ENCODE measurements around the gene COL21A1. TPM values are rescaled to one million over a fixed set of nuclear protein-coding genes. Genes with fewer than 3 reads are reported as not detected.
"Not testable (repeated sequence)": the region's sequence is repeated elsewhere in the genome, so short reads cannot be mapped to it uniquely, and the experiment has no call there.

Gene COL21A1
- total RNA-seq, 1 experiment from 2014 or later, result 0.66 TPM

DNA sequence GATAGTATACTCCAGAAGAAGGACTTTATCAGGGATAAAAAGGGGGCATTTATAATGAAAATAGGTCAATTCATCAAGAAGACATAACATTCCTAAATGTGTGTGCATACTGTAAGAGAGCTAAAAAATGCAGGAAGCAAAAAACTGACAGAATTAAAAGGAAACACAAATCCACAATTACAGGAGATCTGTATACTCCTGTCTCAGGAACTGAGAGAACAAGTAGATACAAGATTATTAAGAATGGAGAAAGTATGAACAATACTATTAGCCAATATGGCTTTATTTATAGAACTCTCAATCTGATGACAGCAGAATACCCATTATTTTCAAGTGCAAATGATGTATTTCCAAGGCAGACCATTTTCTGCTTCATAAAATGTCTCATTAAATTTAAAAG lies 204.3 kb downstream of the COL21A1 start:
- in situ Hi-C loops (cut with HindIII; ENCODE audit: low pct_unique_long_range_greater_than_20kb, low sequenced_read_pairs), result no loop called here
- DNase-seq (ENCODE audit: low read depth, low spot score), result no peak

DNA sequence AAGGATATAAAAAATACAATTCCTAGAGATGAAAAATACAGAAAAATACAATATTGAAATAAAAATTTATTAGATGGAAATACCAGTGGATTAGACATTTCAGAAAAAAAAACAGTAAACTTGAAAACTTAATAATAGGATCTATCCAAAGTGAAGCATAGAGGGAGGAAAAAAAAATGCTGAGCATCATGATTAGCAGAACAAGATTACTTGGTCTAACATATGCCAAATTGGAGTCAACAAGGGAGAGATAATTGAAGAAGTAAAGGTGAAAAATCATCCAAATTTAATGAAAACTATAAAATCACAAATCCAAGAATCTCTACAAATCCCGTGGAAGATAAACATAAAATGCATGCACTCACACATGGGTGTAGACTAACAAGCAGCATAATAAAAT lies 205.8 kb downstream of the COL21A1 start:
- in situ Hi-C loops (cut with HindIII; ENCODE audit: low pct_unique_long_range_greater_than_20kb, low sequenced_read_pairs), result no loop called here
- no peak for DNase-seq (ENCODE audit: low read depth, low spot score)

DNA sequence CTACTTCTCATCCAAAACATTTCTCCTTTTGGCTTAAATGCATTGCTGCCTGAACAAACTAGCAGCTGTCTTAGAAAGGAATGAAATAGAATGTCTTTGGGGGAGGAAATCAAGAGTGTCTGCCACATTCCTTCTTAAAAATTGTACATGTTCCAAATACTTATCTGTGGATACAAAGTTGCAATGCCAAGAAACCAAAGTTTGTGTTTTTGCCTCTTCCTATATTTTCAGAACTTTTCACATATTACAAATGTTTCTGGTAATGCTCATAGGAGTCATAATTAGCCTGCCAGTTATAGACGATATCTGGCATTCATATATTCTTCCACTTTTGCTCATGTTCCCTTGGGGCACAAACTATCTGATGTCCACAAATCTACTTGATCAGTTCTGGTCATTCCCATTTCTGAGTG lies 206.5 kb downstream of the COL21A1 start:
- in situ Hi-C loops (cut with HindIII; ENCODE audit: low pct_unique_long_range_greater_than_20kb, low sequenced_read_pairs), result no loop called here
- DNase-seq (ENCODE audit: low read depth, low spot score), result no peak

DNA sequence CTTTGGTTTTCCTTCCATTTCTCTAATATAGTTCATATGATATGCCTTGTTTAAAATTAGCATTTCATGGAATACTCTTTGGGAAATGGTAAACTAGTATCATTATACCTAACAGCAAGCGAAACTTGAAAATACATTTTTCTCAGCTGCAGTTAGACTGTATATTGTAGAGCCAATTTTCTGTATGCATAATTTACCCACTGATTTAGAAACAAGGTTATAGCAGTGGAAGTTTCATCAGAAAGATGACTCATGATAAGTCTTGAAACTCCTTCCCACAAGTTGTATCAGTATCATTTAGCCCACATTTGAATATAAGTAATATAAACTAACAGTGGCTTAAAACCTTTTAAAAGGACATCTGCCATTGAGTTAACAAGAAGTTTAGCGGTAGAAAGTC lies 207.2 kb downstream of the COL21A1 start:
- in situ Hi-C loops (cut with HindIII; ENCODE audit: low pct_unique_long_range_greater_than_20kb, low sequenced_read_pairs), result no loop called here
- no peak for DNase-seq (ENCODE audit: low read depth, low spot score)

DNA sequence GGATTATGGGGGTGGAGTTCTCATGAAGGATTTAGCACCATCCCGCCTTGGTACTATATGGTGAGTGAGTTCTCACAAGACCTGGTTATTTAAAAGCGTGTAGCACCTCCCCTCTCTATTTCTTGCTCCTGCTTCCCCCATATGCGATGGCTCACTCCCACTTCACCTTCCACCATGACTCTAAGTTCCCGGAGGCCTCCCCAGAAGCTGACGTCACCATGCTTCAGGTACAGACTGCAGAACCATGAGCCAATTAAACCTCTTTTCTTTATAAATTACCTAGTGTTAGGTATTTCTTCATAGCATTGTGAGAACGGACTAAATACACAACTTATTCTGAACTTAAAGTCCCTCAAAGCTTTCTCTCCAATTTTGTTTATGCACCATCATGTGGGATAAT lies 208.6 kb downstream of the COL21A1 start:
- in situ Hi-C loops (cut with HindIII; ENCODE audit: low pct_unique_long_range_greater_than_20kb, low sequenced_read_pairs), result no loop called here
- DNase-seq (ENCODE audit: low read depth, low spot score), result no peak

DNA sequence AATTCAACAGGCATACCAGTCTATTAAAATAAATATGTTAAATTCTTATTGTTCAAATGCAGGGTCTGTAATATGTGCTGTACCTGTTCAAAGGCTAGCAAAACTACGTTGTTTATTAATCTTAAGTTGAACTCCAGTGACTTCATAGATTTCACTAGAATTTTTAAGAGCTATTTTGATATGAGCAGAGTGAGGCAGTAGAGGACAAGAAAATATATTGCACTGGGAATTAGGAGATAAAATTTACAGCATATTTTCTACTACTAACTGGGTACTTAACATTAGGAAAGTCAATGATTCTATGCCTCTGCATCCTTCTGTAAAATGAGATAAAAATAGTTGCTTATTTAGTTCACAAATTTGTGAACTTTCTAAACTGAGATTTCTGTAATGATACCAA lies 209.8 kb downstream of the COL21A1 start:
- DNase-seq (ENCODE audit: low read depth, low spot score), result no peak
- in situ Hi-C loops (cut with HindIII; ENCODE audit: low pct_unique_long_range_greater_than_20kb, low sequenced_read_pairs), result no loop called here

DNA sequence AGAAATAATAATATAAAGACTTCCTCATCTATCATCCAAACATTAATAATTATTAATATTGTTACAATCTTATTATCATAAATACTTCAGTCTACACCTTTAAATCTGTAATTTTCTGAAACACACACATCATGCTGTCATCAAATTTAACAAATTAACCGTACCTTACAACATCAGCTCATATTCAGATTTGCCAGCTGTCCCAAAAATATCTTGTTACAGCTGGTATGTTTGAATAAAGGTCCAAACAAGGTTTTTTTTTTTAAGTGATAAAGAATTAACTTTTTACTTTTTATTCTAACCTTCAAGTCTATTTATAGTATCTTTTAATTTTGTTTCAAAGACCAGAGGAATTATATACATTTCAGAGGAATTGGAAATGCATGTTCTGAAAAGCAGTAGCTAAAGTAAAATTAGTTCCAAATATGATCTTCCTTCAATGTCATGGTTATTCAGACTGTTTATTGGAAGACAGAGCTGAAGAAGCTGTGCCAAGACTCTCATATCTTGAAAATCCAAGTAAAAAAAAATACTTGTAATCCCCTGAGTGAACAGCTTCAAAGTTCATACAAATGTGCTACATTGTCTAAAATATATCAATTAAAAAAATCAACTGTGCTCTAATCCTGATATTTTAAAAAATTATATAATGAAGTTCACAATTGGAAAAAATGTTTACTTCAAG lies 210.3 kb downstream of the COL21A1 start:
- no peak for DNase-seq (ENCODE audit: low read depth, low spot score)
- in situ Hi-C loops (cut with HindIII; ENCODE audit: low pct_unique_long_range_greater_than_20kb, low sequenced_read_pairs), result no loop called here

DNA sequence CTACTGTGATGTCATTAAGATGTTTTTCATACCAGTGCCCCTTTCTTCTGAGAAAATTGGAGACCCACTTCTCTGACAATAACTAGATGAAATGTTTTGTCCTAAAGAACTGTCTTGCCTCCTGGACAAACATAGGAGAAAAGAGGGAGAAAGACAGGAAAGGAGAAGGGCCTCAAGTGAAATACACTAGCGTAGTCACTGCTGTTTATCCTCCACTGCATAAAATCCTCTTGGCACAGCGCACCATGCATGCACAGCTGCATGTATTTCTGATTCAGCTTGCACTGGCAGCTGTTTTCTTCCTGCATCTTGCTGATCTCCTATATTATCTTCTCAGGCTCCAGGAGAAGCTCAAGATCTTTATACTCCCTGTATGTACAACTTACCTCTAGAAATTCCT lies 214.0 kb downstream of the COL21A1 start:
- no peak for DNase-seq (ENCODE audit: low read depth, low spot score)
- in situ Hi-C loops (cut with HindIII; ENCODE audit: low pct_unique_long_range_greater_than_20kb, low sequenced_read_pairs), result no loop called here

DNA sequence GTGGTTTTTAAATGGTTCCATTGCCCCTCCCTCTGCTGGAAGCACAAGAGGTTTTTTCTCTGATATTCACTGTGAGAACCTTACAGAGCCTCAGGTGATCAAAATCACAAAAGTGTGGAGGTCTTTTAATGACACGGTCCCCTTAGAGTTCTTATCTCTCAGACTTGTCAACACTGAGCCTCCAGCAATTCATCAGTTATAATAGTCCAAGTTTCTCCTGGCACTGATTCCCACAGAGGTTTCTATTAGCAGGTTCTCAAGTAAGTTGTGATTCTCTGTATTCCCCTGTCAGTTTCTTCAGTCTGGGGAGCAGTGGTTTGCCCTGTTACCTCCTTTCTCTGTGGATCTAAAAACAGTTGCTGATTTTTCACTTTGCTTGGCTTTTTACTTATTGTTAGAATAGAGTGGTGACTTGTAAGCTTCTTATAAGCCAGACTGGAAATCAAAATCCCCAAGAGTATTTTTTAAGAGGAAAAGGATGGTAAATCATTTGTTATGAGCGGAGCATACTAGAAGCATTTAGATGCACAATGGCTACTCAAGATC lies 214.6 kb downstream of the COL21A1 start:
- in situ Hi-C loops (cut with HindIII; ENCODE audit: low pct_unique_long_range_greater_than_20kb, low sequenced_read_pairs), result no loop called here
- DNase-seq (ENCODE audit: low read depth, low spot score), result no peak

DNA sequence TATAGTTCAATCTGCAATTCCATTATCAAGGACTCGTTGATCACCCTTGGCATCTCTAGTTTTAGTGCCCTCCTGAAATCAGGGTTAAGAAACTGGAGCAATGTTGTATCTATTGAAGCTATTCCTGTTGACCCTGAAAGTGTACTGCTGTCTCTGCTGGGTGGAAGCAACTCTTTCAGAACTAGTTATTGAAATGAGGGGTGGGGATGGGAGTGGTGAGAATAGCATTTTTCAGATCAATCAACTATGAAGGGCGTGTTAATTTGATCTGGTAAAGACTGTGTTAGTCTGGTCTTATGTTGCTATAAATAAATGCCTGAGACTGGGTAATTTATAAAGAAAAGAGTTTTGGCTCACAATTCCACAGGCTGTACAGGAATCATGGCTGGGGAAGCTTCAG lies 219.5 kb downstream of the COL21A1 start:
- DNase-seq (ENCODE audit: low read depth, low spot score), result no peak
- in situ Hi-C loops (cut with HindIII; ENCODE audit: low pct_unique_long_range_greater_than_20kb, low sequenced_read_pairs), result no loop called here

DNA sequence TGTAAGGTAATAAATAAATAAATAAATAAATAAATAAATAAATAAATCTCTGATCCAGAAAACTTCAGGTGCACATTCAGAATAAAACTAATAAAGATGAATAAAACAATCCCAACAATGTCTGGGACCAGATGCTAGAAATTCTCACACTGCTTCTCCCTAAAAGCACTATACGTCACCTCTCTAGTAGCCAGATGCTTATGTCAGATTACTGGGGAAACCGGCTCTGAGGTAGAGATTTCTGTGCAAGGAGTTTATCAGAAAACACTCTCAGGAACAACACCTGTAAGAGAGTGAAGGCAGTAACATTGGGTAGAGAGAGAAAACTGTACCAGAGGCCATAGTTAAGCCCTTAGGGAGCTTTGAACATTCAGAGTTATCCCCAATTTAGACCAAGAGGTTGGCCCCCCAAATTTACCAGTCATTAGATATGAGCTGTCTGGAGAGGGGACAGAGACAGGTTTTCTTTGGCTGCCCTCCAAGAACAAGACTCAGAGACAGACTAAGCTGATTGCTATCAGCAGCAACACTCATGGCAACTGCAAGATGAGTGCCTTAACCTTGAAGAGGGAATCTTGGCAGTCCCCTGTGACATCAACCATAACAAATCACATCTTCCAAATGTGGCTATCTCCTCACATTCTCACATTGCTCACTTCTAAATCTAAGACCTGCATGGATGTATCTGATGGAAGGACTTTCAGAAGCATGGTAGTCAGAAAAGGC lies 220.8 kb downstream of the COL21A1 start:
- in situ Hi-C loops (cut with HindIII; ENCODE audit: low pct_unique_long_range_greater_than_20kb, low sequenced_read_pairs), result no loop called here
- no peak for DNase-seq (ENCODE audit: low read depth, low spot score)

DNA sequence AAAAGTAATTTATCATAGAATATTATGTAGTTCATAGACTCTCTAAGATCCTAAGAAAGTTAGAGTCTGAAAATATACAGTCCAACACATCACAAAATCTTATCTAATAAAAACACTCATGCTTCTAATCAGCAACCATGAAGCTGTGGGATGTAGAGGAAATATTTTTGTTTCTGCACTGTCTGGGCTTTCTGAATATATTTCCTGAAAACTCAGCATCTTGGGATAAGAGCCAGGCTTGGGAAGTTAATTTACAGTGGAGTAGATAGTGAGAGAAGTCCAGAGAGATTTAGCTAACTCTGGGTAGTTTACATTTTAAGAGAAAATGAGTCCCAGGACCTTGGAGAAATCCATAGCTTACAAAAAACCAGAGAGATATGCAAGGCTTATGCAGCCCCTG lies 221.6 kb downstream of the COL21A1 start:
- DNase-seq (ENCODE audit: low read depth, low spot score), result no peak
- in situ Hi-C loops (cut with HindIII; ENCODE audit: low pct_unique_long_range_greater_than_20kb, low sequenced_read_pairs), result no loop called here

DNA sequence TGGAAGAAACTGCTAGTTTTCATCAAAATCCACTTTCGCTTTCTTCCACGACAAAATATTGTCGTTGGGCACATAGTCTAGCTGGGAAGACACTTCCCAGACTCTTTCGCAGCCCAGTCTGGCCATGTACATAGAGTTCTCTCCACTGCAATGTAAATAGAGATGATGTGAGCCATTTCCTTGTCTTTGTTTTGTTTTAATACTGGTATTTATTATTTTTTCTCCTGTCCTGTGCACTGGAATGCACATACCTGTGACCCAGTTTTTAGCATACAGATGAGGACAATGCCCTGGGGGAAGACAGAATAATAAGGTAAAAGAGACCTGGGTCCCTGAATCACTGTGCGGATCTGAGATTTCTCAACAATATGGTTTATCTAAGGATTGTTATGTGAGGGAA lies 222.4 kb downstream of the COL21A1 start:
- in situ Hi-C loops (cut with HindIII; ENCODE audit: low pct_unique_long_range_greater_than_20kb, low sequenced_read_pairs), result no loop called here
- DNase-seq (ENCODE audit: low read depth, low spot score), result no peak

DNA sequence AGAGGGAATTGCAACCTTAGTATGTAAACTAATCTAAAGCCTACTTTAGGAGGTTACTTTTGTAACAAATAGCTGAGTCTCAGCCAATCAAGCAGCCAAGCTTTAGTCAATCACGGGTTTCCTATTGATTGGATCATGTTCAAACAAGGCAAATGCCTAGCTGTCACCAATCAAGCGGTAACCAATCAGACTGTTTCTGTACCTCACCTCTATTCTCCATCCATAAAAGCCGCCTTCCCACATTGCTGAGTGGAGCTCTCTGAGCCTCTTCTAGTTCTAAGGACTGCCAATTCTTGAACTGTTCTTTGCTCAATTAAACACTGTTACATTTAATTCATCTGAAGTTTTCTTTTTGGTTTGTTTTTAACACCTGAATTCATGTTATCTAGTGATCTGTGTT lies 223.6 kb downstream of the COL21A1 start:
- in situ Hi-C loops (cut with HindIII; ENCODE audit: low pct_unique_long_range_greater_than_20kb, low sequenced_read_pairs), result no loop called here
- no peak for DNase-seq (ENCODE audit: low read depth, low spot score)

DNA sequence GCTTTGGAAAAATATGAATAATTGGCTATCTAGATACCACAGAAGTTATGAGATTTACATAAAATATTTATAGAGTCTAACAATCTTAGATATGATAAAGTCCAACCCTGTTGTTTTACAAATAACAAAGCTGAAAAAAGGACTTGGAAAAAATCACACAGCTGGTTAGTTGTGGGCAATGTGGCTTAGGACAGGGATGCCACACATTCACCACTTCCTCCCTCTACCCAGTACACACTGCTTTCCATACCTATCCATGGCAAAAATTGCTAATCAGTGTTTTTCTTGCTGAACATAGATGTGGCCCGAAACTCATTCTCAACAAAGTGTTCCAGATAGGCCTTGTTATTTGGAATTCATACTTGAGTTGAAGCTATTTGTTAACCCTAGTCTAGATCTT lies 224.7 kb downstream of the COL21A1 start:
- in situ Hi-C loops (cut with HindIII; ENCODE audit: low pct_unique_long_range_greater_than_20kb, low sequenced_read_pairs), result no loop called here
- DNase-seq (ENCODE audit: low read depth, low spot score), result no peak

DNA sequence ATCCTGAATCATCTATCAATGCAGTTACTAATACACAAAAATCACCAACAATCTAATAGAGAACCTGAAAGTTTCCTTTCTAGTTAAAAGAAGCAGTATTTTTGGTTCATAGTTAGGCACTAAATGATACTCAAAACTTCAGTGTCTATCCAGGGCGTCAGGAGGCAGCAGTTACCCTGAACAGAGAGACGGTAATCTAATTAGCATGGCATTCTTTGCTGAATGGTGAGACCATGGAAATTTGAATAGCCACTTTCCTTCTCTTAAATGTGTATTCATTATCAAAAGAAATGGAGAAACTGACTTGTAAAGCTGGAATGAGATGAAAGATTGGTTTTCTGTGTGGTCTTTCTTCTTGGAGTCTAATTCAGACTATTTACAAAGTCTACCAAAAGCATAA lies 225.4 kb downstream of the COL21A1 start:
- DNase-seq (ENCODE audit: low read depth, low spot score), result peak; percentile 20
- in situ Hi-C loops (cut with HindIII; ENCODE audit: low pct_unique_long_range_greater_than_20kb, low sequenced_read_pairs), result no loop called here

DNA sequence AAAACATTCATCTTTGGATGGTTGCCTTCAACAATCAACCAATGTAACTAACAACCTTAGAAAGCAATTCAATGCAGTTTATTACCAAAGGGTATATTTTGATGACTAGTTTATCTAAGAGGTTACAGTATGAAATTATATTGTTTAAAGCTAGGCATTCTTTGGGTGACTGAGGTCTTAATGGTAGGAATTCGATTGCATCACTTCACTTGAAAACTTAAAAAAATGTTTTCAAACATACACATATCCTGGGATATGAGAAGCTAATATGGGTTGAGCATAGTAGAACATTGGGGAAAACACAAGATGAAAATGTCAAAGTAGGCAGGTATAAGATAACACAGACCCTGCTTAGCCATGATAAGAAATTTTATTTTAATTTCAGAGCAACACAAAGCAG lies 227.4 kb downstream of the COL21A1 start:
- in situ Hi-C loops (cut with HindIII; ENCODE audit: low pct_unique_long_range_greater_than_20kb, low sequenced_read_pairs), result no loop called here

DNA sequence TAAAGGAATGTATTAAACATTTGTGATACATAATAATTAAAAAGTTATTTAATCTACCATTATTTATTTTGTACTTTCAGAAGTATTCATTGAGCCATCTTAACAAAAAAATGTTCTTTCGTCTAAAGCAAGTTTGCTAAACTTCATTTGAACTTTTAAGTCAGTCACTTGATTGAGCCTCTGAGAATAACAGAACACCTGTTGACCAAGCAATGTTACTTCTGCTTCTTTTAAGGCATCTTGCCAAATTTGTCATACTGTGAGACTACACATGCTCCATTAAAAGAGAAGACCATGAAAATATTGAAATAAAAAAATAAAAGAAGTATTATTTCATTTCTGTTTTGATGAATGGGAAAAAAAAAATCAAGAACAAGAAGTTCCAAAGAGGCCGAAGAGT lies 230.2 kb downstream of the COL21A1 start:
- in situ Hi-C loops (cut with HindIII; ENCODE audit: low pct_unique_long_range_greater_than_20kb, low sequenced_read_pairs), result no loop called here
- DNase-seq (ENCODE audit: low read depth, low spot score), result no peak

More for the DNA sequence above, 227.4 kb downstream of the COL21A1 start:
- no peak for DNase-seq (ENCODE audit: low read depth, low spot score)

DNA sequence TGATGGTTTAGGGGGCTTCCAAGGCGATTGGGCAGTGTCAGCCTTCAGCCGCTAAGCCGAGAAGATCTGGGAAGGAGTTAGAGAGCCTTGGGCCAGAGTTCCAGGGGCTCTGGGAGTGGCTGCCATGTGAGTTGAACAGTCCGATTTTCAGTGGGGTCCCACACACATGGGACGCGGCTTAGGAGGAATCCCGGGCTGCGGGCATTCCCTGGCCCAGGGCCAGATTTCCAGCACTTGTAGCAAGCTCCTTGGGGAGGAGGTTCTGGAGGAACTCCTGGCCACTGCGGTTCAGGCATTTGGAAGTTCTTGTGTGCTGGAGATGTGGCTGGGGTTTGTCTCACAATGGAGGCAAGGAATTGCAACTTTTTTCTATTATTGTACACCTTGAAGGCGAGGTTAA lies 233.3 kb downstream of the COL21A1 start:
- in situ Hi-C loops (cut with HindIII; ENCODE audit: low pct_unique_long_range_greater_than_20kb, low sequenced_read_pairs), result not testable (repeated sequence)

More for the DNA sequence above, 233.3 kb downstream of the COL21A1 start:
- DNase-seq (ENCODE audit: low read depth, low spot score), result not testable (repeated sequence)
